Measurements from ENCODE around the gene KIAA0753. TPM values are rescaled to one million over a fixed set of nuclear protein-coding genes. Genes with fewer than 3 reads are reported as not detected.

Gene KIAA0753
- total RNA-seq (ENCODE audit: insufficient read depth, low replicate concordance), result 9.4 TPM

DNA sequence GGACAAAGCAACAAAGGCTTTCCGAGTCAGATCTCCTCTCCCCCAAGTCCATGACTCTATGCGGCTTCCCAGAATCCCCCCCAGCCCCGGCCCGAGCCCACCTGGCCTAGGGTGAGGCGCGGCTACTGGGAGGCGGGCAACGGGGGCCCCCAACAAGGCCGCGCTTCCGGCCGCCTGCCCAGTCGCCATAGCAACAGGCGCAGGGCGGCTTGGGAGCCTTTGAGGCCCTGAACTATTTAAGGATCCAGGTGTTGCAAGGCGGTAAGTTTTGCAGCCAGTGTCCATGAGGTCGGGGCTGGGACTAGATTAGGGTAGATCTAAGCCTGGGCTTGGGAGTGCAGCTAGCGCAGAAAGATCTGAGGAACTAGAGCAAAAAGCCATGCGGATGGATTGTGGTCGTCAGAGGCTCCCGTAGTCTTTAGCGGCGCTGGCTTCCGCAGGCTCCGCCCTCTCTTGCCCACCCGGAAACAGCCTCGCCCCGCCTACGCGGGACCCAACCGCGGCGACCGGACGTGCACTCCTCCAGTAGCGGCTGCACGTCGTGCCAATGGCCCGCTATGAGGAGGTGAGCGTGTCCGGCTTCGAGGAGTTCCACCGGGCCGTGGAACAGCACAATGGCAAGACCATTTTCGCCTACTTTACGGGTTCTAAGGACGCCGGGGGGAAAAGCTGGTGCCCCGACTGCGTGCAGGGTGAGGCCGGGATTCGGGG lies at the start of gene KIAA0753, which contains the start of gene TXNDC17:
Gene KIAA0753 (minus strand): TSS at position 176 of the 711 bp plus-strand sequence. CDS start 5,608 bp downstream, outside the sequence.
Gene TXNDC17 (plus strand): TSS at position 525 of the 711 bp plus-strand sequence. CDS start 23 bp downstream, at position 548.
- peak; percentile 95 for DNase-seq (ENCODE audit: low spot score)

- DNase-seq (ENCODE audit: low spot score), result no peak
Observed at GRCh38 chr17:6688944-6689343, 48.4 kb upstream of the KIAA0753 start.

GRCh38 chr17:6686026-6686425 lies 45.5 kb upstream of the KIAA0753 start:
- DNase-seq (ENCODE audit: low spot score), result no peak

- no peak for DNase-seq (ENCODE audit: low spot score)
Observed at GRCh38 chr17:6684881-6685767, 44.6 kb upstream of the KIAA0753 start.

DNA sequence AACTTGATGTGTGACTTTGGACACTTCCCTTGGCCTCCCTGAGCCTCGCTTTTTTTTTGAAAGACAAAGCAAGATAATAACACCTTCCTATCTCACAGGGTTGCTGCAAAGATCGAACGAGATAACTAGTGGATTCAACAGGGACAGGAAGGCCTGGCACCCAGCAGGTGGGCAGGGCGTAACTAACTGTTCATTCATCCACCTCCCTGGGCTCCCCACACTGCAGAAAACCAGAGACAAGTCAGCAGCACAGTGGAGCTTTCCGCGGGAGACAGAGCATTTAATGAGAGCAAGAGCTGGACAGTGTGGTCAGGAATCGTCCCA lies 43.9 kb upstream of the KIAA0753 start:
- no peak for DNase-seq (ENCODE audit: low spot score)

GRCh38 chr17:6683730-6684459 lies 43.4 kb upstream of the KIAA0753 start:
- no peak for DNase-seq (ENCODE audit: low spot score)

DNA sequence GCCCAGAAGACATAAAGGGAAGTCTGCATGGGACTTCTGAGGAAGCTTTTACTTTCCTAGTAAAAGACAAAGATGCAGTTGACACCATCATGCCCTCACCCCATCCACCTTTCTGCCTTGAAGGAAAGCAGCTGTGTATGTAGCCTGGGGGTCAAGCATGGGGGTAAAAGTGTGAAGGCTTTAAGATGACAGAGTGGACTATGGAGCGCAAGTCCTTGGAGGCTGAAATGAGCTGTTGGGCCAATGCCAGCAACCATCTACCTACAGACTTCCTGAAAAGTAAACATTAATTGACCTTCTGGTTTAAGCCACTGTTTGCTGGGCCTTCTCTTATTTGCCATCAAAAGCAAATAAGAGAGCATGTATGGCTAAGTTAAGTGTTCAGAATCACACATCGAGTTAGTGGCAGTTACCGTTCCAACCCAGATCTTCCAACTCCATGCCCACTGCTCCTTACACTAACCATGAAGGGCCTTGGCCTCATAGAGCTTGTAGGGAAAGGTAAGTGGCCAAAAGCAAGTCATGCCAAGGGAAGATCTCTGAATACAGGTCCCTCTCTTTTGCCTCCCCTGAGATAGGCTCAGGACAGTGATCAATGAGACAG lies 42.7 kb upstream of the KIAA0753 start:
- DNase-seq (ENCODE audit: low spot score), result no peak

DNA sequence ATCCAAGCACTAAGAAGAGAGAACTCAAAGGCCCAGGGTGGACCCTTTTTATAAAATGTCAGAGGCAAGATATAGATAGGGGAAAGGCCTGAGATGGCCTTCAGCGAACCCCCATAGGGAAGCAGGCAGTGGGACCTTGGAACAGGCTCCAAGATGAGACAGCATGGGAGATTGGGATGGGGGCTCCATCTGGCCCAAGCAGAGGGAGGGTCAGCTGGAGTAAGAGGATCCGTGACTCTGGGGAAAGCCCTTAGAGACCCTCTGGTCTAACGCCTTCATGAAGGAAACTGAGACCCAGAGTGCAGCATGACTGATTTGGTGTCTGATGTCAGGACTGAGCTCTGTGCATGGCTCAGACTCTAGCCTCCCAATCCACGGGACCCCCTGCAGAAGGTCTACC lies 41.8 kb upstream of the KIAA0753 start:
- no peak for DNase-seq (ENCODE audit: low spot score)

- DNase-seq (ENCODE audit: low spot score), result no peak
Observed at GRCh38 chr17:6681671-6682070, 41.2 kb upstream of the KIAA0753 start.

GRCh38 chr17:6681176-6681575 lies 40.7 kb upstream of the KIAA0753 start:
- no peak for DNase-seq (ENCODE audit: low spot score)

DNA sequence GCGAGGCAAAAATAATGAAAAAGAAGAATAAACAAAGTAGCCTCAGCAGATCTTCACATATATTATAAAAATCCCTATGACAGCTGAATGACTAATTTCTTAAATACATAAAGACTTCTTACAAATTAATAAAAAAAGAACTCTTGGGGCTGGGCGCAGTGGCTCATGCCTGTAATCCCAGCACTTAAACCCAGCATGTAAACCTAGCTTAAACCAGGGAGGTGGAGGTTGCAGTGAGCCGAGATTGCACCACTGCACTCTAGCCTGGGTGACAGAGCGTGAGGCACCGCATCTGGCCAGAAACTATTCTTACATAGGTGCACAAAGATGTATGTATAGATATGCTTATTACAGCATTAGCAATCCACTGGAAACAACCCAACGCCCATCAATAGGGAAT lies 38.7 kb upstream of the KIAA0753 start:
- no peak for DNase-seq (ENCODE audit: low spot score)

- DNase-seq (ENCODE audit: low spot score), result no peak
Observed at GRCh38 chr17:6677946-6678345, 37.4 kb upstream of the KIAA0753 start.

GRCh38 chr17:6677158-6677831 lies 36.8 kb upstream of the KIAA0753 start:
- peak; percentile 29 for DNase-seq (ENCODE audit: low spot score)

GRCh38 chr17:6676802-6677157 lies 36.3 kb upstream of the KIAA0753 start:
- no peak for DNase-seq (ENCODE audit: low spot score)

- DNase-seq (ENCODE audit: low spot score), result no peak
Observed at GRCh38 chr17:6675201-6675825, 34.8 kb upstream of the KIAA0753 start.

GRCh38 chr17:6674586-6674985 lies 34.1 kb upstream of the KIAA0753 start:
- no peak for DNase-seq (ENCODE audit: low spot score)

GRCh38 chr17:6671431-6671830 lies 30.9 kb upstream of the KIAA0753 start:
- no peak for DNase-seq (ENCODE audit: low spot score)

- no peak for DNase-seq (ENCODE audit: low spot score)
Observed at GRCh38 chr17:6670999-6671398, 30.5 kb upstream of the KIAA0753 start.

- no peak for DNase-seq (ENCODE audit: low spot score)
Observed at GRCh38 chr17:6670571-6670970, 30.1 kb upstream of the KIAA0753 start.

GRCh38 chr17:6669479-6670212 lies 29.1 kb upstream of the KIAA0753 start:
- no peak for DNase-seq (ENCODE audit: low spot score)
